Ectodermal cell (in vitro differentiated cells): ENCODE data around the gene CMPK2.

Experiments used
- H3K27ac ChIP-seq: 2 replicates; pipeline ENCODE4 v1.7.0; 2013; ENCODE audit warnings: mild to moderate bottlenecking, low read depth, low read length; ENCODE audit not compliant: insufficient read depth, poor library complexity, severe bottlenecking
- H3K27me3 ChIP-seq: 2 replicates; pipeline ENCODE4 v1.7.0; 2013; ENCODE audit warnings: mild to moderate bottlenecking, low read length; ENCODE audit not compliant: insufficient read depth, control insufficient read depth, poor library complexity, severe bottlenecking
- H3K36me3 ChIP-seq: one replicate; pipeline ENCODE4 v1.7.0; 2013; ENCODE audit warnings: low read length; ENCODE audit not compliant: control insufficient read depth, insufficient read depth
- H3K4me1 ChIP-seq: one replicate; pipeline ENCODE4 v1.7.0; 2013; ENCODE audit warnings: low read length; ENCODE audit not compliant: control insufficient read depth, insufficient read depth
- H3K4me3 ChIP-seq: 2 replicates; pipeline ENCODE4 v1.7.0; 2013; ENCODE audit warnings: low read depth, low read length, control low read depth; ENCODE audit not compliant: insufficient read depth
- H3K9me3 ChIP-seq: 2 replicates; pipeline ENCODE4 v1.7.0; 2013; ENCODE audit warnings: mild to moderate bottlenecking, low read length, moderate library complexity; ENCODE audit not compliant: control insufficient read depth
- WGBS, 2 experiments: methylation state at CpG; one replicate each; pipeline ENCODE4 v1.1.7; 2013; ENCODE audit warnings: missing lambda C conversion rate in 2 of 2; 5-methylcytosine and 5-hydroxymethylcytosine counted together

The CMPK2 gene

DNA sequence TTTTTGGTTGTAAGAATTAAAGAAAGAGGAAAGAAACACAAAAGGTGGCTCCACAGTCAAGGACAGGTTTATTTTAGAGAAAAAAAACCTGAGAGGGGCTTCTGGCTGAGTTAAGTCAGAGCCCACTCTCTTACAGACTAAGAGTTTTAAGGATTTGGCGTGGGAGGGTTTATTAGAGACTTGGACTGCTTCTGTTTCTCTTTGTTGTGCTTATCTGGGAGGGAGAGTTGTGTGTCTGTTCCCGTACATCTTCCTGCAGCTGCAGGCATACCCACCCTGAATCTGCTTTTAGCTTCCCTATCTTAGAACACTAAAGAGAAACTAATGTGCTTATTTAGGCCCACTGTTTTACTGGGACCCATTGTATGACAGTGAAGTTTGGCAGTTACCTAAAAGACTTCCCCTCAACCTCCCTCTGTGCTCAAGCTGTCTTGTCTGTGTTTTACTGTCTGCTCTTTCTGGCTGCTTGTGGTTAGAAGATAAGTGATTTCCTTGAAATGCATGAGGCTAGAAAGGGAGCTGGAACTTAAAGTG lies 14.6 kb upstream of the CMPK2 start:
- Histone ChIP-seq H3K27me3 (no peaks in the 10 kb centered on the region), H3K27ac (no peak overlapping the region), H3K36me3 (no peaks in the 10 kb centered on the region), H3K4me3 (no peak overlapping the region), H3K4me1 (no peaks in the 10 kb centered on the region), H3K9me3 (peaks cover 2% of the 10 kb centered on the region)
- WGBS, 2 experiments = 78 to 86% methylated on average over 2 of the region's 2 CpGs

DNA sequence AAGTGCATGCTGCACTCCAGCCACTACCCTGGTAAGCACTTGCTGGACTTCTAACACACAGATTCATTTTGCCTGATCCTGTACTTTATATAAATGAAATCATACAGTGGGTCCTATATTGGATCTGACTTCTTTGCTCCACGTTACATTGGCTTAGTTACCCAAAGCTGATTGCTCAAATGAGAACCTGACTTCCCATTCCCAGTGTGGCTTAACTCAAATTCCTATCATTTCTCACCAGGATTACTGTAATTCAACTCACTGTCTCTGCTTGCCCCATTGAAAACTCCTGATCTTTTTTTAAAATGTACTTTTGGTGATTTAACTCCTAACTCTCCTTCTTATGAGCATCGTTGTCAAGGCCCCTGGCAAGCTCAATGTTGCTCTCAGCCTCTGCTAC lies 13.3 kb upstream of the CMPK2 start:
- H3K27ac ChIP-seq = no peak overlapping the region
- 85 to 97% methylated on average over 2 of the region's 2 CpGs for WGBS, 2 experiments
- no peaks in the 10 kb centered on the region for H3K27me3 ChIP-seq
- no peaks in the 10 kb centered on the region for H3K4me1 ChIP-seq
- peaks cover 2% of the 10 kb centered on the region for H3K9me3 ChIP-seq
- H3K36me3 ChIP-seq = no peaks in the 10 kb centered on the region
- no peak overlapping the region for H3K4me3 ChIP-seq

DNA sequence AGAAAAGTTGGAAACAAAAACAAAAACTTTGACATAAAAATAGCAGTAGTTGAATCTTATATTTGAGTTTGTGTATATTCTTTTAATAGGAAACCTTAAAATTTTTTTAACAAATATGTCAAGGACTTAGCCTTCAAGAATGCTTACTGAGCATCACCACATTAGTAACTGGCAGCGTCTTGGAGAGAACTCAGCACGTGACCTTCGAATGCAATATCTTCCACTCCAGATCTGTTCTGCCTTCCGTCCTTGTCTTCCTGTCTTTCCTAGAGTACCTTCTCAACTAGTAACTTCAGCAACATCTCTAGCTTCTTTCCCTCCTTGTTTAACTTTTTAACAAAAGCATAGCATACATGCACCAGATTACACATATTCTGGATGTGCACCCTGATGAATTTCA lies 12.8 kb upstream of the CMPK2 start:
- H3K4me1 ChIP-seq = no peaks in the 10 kb centered on the region
- 92 to 93% methylated on average over 4 of the region's 4 CpGs for WGBS, 2 experiments
- no peak overlapping the region for H3K27ac ChIP-seq
- H3K36me3 ChIP-seq = no peaks in the 10 kb centered on the region
- H3K4me3 ChIP-seq = no peak overlapping the region
- peaks cover 2% of the 10 kb centered on the region for H3K9me3 ChIP-seq
- no peaks in the 10 kb centered on the region for H3K27me3 ChIP-seq

DNA sequence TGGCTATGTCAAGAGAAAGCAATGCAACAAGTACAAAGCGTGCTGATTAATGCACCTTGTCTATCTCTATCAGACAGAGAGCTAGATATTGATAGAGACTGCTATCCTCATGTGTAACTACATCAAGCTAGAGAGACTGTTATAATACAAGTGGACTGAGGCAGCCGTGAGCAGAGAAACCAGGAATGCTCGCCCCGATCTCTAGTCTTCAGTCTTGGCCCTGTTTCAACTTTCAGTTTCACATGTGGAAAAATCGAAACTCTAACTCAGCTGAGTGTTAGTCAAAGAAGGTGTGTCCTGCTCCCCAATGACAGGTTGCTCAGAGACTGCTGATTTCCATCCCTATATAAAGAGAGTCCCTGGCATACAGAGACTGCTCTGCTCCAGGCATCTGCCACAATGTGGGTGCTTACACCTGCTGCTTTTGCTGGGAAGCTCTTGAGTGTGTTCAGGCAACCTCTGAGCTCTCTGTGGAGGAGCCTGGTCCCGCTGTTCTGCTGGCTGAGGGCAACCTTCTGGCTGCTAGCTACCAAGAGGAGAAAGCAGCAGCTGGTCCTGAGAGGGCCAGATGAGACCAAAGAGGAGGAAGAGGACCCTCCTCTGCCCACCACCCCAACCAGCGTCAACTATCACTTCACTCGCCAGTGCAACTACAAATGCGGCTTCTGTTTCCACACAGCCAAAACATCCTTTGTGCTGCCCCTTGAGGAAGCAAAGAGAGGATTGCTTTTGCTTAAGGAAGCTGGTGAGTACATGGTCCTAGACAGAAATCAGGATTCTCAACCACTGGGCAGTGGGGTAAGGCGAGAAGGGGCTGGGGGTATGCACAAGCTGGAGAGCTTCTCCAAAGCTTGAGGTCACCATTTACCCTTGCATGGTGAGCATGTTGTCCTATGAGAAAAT lies 11.9 kb upstream of the CMPK2 start, which contains the start of gene RSAD2:
RSAD2 (plus strand) TSS at position 376 of the 903 bp plus-strand sequence; CDS start at position 400, 24 bp downstream.
- no peaks in the 10 kb centered on the region for H3K4me1 ChIP-seq
- H3K4me3 ChIP-seq = no peak within 1 kb of the TSS
- H3K27me3 ChIP-seq = no peaks in the 10 kb centered on the region
- H3K36me3 ChIP-seq = no peaks in the 10 kb centered on the region
- H3K9me3 ChIP-seq = peaks cover 2% of the 10 kb centered on the region
- H3K27ac ChIP-seq = no peak within 1 kb of the TSS
- 92 to 96% methylated on average over 10 of the region's 10 CpGs for WGBS, 2 experiments

DNA sequence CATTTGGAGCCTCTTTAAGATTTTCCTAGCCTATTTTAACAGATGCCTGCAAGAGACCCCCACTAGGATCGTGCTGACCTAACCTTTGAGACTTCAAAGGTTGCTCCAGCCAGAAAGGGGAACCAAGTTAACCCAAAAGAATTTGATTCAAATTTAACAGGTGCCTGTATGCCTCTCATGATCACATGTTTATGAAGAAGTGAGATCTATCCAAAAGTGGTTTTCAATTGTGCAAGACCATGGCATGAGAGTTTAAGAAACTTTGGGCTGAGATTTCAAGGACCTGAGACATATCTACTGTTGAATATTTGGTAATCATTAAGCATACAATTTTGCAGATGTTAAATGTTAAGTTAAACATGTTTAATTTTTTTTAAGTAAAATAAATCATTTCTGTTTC lies 10.6 kb upstream of the CMPK2 start:
- Histone ChIP-seq H3K4me3 (no peak overlapping the region), H3K27ac (no peak overlapping the region), H3K27me3 (no peaks in the 10 kb centered on the region), H3K36me3 (no peaks in the 10 kb centered on the region), H3K9me3 (peaks cover 2% of the 10 kb centered on the region), H3K4me1 (no peaks in the 10 kb centered on the region)
- WGBS, 2 experiments = 83 to 88% methylated on average over 1 of the region's 1 CpG

DNA sequence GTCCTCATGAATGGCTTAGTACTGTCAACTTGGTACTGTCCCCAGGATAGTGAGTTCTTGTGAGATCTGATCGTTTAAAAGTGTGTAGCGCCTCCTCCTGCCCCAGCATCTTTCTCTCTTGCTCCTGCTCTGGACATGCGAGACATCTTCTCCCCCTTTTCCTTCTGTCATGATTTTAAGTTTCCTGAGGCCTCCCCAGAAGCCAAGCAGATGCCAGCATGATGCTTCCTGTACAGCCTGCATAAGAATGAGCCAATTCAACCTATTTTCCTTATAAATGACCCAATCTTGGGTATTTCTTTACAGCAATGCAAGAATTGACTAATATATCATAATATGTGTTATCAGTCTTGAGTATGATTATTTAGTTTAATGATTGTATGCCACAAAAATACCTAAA lies 8.3 kb upstream of the CMPK2 start:
- Histone ChIP-seq H3K9me3 (no peaks in the 10 kb centered on the region), H3K27ac (no peak overlapping the region), H3K36me3 (no peaks in the 10 kb centered on the region), H3K4me1 (no peaks in the 10 kb centered on the region), H3K4me3 (no peak overlapping the region), H3K27me3 (no peaks in the 10 kb centered on the region)
- WGBS, 2 experiments = 89 to 94% methylated on average over 3 of the region's 3 CpGs

DNA sequence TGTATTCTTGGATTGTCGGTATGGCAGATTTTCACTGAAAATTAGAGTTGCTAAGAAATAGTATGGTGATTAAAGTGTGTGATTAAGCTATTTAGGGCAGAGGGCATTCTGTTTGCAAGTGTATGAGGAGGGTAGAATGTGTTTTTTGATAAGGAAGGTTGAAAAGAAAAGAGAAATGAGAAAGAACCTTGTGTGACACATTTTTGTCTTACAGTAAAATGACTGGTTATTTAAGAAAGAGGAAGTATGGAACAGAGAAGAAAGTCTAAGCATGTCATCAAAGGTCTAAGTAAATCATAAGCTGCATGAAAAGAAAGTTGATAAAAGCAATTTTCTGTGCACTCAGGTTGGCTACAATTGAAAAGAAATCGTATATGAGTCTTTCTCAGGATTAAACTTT lies 6.7 kb upstream of the CMPK2 start:
- WGBS, 2 experiments = 94 to 99% methylated on average over 1 to 2 of the region's 2 CpGs
- Histone ChIP-seq H3K4me1 (no peaks in the 10 kb centered on the region), H3K9me3 (no peaks in the 10 kb centered on the region), H3K4me3 (no peak overlapping the region), H3K27ac (no peak overlapping the region), H3K27me3 (peaks cover 5% of the 10 kb centered on the region), H3K36me3 (no peaks in the 10 kb centered on the region)

DNA sequence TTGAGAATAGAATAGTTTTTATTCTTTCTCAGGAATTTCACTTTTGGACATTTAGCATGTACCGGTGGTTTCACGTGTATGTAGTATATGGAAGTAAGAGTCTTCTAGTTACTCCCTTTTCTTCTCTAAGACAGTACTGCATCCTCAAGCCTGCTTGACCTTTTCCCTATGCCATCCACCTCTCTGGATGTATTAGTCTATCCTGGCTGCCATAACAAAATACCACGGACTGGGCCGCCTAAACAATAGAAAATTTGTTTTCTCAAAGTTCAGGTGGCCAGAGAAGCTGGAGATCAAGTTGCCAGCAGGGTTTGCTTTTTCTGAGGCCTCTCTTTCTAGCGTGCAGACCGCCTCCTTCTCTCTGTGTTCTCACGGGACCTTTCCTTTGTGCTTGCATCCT lies 1.3 kb upstream of the CMPK2 start:
- H3K4me1 ChIP-seq = no peaks in the 10 kb centered on the region
- H3K27ac ChIP-seq = no peak overlapping the region
- H3K27me3 ChIP-seq = peaks cover 45% of the 10 kb centered on the region
- no peaks in the 10 kb centered on the region for H3K36me3 ChIP-seq
- WGBS, 2 experiments = 87 to 94% methylated on average over 5 to 7 of the region's 7 CpGs
- H3K9me3 ChIP-seq = no peaks in the 10 kb centered on the region
- H3K4me3 ChIP-seq = no peak overlapping the region

DNA sequence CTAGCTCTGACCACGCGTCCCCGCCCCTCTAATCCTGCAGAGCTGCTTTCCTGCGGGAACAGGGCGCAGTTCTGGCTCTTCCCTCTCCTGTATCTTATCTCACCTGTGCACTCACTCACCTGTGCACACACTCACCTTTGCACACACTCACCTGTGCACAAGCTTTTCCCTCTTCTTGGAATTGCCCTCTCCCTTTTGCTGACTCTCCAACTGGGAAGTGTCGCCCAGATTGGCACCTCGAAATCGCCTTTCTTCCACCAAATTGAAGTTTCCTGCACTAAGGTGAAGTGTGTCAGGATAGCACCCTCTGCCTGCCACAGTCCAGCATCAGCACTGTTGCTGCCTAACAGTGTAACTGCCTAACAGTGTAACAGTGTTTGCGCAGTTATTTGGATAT lies 566 bp upstream of the CMPK2 start:
- no peaks in the 10 kb centered on the region for H3K36me3 ChIP-seq
- 3 to 11% methylated on average over 8 to 9 of the region's 9 CpGs for WGBS, 2 experiments
- no peaks in the 10 kb centered on the region for H3K9me3 ChIP-seq
- H3K27ac ChIP-seq = no peak overlapping the region
- peaks cover 45% of the 10 kb centered on the region for H3K27me3 ChIP-seq
- no peaks in the 10 kb centered on the region for H3K4me1 ChIP-seq
- H3K4me3 ChIP-seq = peak overlapping the region; percentile 49

DNA sequence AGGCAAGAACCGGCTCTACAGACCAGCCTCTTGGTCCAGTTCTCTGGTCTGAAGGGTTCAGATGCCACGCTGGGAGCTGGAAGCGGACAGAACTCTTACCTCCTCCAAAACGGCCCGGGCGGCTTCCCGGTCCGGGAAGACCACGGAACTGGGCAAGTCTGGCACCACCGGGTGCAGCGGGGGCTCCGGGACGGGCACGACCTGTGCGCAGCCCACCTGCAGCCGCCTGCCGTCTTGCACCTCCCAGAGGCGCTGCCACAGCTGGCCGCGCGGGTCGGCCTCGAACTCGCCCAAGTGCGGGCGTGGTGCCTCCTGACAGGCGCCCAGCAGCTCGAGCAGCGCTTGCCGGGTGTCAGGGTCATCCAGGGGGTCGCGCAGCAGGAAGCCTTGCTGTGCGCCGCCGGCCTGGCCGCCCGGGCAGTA lies 773 bp downstream of the CMPK2 start:
- WGBS, 2 experiments = 14 to 15% methylated on average over 37 of the region's 37 CpGs

More for the DNA sequence above, 773 bp downstream of the CMPK2 start:
- Histone ChIP-seq H3K36me3 (no peaks in the 10 kb centered on the region), H3K4me1 (no peaks in the 10 kb centered on the region), H3K4me3 (peak overlapping the region; percentile 49), H3K9me3 (no peaks in the 10 kb centered on the region), H3K27ac (no peak overlapping the region), H3K27me3 (peaks cover 45% of the 10 kb centered on the region)
